ENCODE results near the gene RTP3.
"Not testable (repeated sequence)": the region's sequence is repeated elsewhere in the genome, so short reads cannot be mapped to it uniquely, and the experiment has no call there.

- not testable (repeated sequence) for TF ChIP-seq EZH2 (IDR thresholded peaks at IDR 0.05; ENCODE audit: low read depth, low read length, severe bottlenecking); CTCF (IDR thresholded peaks at IDR 0.05; ENCODE audit: control extremely low read depth in 1 of 3, insufficient read depth in 1 of 3, low read depth in 1 of 3, low read length in 3 of 3); TAF1 (IDR thresholded peaks at IDR 0.05; ENCODE audit: low read depth, low read length); GABPA (IDR thresholded peaks at IDR 0.05; ENCODE audit: borderline replicate concordance, insufficient read depth, low read length); FOSL1 (IDR thresholded peaks at IDR 0.05; ENCODE audit: insufficient read depth, low read depth, low read length); POLR2A (IDR thresholded peaks at IDR 0.05; ENCODE audit: control extremely low read depth in 1 of 2, low read depth in 2 of 2, low read length in 2 of 2); E2F6 (IDR thresholded peaks at IDR 0.05)
Observed at GRCh38 chr3:46548611-46549010, 50.8 kb downstream of the RTP3 start.
